ENCODE data around the gene DCTN5. TPM values are rescaled to one million over a fixed set of nuclear protein-coding genes. Genes with fewer than 3 reads are reported as not detected.

DCTN5 gene
- total RNA-seq, 1 donor from 2014 or later: 68.4 TPM

DNA sequence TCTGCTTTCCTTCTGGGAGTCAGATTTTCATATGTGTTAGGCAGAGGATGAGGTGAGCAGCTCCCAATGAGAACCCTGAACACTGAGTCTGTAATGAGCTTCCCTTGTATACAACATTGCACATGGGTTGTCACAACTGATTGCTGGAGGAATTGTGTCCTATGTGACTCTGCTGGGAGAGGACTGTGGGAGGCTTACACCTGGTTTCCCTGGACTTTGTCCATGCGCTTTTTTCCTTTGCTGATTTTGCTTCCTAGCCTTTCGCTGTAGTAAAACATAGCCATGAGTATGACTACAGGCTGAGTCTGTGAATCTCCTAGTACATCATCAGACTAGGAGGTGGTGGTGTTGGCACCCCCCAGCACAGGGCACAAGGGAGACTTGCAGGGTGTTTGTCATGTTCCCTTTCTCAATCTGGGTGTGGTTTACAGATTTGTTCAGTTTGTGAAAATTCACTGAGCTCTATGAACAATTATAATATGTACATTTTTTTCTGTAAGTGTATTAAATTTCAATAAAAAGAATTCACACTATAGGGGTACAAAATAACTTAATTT, 35.7 kb downstream of the DCTN5 start:
- H3K27me3 ChIP-seq (ENCODE audit: control insufficient read depth, insufficient read depth, low read length): no peaks in the 10 kb centered on the region
- TF ChIP-seq, protein P1, sequence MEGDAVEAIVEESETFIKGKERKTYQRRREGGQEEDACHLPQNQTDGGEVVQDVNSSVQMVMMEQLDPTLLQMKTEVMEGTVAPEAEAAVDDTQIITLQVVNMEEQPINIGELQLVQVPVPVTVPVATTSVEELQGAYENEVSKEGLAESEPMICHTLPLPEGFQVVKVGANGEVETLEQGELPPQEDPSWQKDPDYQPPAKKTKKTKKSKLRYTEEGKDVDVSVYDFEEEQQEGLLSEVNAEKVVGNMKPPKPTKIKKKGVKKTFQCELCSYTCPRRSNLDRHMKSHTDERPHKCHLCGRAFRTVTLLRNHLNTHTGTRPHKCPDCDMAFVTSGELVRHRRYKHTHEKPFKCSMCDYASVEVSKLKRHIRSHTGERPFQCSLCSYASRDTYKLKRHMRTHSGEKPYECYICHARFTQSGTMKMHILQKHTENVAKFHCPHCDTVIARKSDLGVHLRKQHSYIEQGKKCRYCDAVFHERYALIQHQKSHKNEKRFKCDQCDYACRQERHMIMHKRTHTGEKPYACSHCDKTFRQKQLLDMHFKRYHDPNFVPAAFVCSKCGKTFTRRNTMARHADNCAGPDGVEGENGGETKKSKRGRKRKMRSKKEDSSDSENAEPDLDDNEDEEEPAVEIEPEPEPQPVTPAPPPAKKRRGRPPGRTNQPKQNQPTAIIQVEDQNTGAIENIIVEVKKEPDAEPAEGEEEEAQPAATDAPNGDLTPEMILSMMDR (IDR thresholded peaks at IDR 0.05; ENCODE audit: insufficient read depth, low read length, poor library complexity, severe bottlenecking): no peak
- no peak for DNase-seq (ENCODE audit: low read depth)
- no peaks in the 10 kb centered on the region for H3K36me3 ChIP-seq (ENCODE audit: control insufficient read depth, insufficient read depth, low read length)
- H3K4me3 ChIP-seq (ENCODE audit: low read depth, low read length): no peak overlapping the region

DNA sequence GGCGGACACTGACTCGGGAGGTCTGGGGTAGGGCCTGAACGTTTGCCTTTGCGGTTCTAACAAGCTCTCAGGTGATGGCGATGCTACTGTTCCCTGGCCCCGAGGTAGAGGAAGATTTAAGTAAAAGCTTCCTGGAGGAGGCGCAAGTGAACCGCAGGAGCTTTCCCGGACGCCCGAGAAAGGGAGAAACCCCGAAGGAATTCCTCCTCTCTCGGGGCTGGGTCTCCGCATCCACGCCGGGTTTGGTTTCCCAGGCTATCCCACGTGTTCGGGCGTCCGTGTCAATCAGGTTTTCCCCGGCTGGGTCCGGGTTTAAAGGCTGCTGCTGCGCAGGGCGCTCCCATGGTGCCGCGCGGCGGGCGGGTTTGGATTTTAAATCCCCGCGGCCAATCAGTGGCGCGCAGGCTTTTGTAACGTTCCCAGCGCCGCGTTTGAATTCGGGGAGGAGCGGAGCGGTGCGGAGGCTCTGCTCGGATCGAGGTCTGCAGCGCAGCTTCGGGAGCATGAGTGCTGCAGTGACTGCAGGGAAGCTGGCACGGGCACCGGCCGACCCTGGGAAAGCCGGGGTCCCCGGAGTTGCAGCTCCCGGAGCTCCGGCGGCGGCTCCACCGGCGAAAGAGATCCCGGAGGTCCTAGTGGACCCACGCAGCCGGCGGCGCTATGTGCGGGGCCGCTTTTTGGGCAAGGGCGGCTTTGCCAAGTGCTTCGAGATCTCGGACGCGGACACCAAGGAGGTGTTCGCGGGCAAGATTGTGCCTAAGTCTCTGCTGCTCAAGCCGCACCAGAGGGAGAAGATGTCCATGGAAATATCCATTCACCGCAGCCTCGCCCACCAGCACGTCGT, 37.4 kb downstream of the DCTN5 start, which contains the start of gene PLK1:
TSS of gene PLK1 (plus strand) at position 460 of the 844 bp plus-strand sequence. CDS start at position 504, 44 bp downstream.
- DNase-seq (ENCODE audit: low read depth): peak; percentile 44
- no peaks in the 10 kb centered on the region for H3K36me3 ChIP-seq (ENCODE audit: control insufficient read depth, insufficient read depth, low read length)
- peak within 1 kb of the TSS; percentile 64 for H3K4me3 ChIP-seq (ENCODE audit: low read depth, low read length)
- TF ChIP-seq, protein P1 (IDR thresholded peaks at IDR 0.05; ENCODE audit: insufficient read depth, low read length, poor library complexity, severe bottlenecking): peak; percentile 58
- no peaks in the 10 kb centered on the region for H3K27me3 ChIP-seq (ENCODE audit: control insufficient read depth, insufficient read depth, low read length)

DNA sequence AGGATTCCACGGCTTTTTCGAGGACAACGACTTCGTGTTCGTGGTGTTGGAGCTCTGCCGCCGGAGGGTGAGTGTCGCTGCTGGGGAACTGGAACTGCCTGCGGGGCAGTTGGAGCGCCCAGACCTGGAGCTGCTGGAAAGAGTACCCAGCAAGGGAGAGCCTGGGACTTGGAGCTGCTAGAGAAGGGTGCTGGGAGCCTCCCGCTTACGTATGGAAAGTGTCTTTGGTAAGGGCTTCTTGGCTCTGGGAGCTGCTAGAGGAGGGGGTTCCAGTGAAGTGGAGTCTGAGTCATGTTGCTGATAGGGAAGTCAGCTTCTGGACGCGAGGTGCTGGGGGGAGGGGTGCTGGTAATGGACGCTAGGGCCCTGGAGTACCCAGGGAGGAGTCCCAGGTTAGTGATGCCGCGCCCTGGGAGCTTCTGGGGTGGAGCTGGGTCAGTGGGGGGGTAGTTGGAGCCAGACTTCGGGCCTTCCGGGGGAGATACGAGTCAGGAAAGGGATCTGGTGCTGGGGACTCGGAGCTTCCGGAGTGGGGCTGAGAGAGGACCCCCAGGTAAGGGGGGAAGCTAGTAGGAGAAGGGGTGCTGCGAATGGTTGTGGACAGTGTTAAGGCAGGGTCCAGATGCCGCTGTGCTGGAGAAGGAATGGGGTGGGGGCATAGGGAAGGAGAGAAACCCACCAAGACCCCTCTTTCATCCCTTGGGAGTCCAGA, 38.2 kb downstream of the DCTN5 start:
- TF ChIP-seq, protein P1 (IDR thresholded peaks at IDR 0.05; ENCODE audit: insufficient read depth, low read length, poor library complexity, severe bottlenecking): no peak
- peak overlapping the region; percentile 64 for H3K4me3 ChIP-seq (ENCODE audit: low read depth, low read length)
- no peaks in the 10 kb centered on the region for H3K36me3 ChIP-seq (ENCODE audit: control insufficient read depth, insufficient read depth, low read length)
- H3K27me3 ChIP-seq (ENCODE audit: control insufficient read depth, insufficient read depth, low read length): no peaks in the 10 kb centered on the region
- DNase-seq (ENCODE audit: low read depth): no peak

DNA sequence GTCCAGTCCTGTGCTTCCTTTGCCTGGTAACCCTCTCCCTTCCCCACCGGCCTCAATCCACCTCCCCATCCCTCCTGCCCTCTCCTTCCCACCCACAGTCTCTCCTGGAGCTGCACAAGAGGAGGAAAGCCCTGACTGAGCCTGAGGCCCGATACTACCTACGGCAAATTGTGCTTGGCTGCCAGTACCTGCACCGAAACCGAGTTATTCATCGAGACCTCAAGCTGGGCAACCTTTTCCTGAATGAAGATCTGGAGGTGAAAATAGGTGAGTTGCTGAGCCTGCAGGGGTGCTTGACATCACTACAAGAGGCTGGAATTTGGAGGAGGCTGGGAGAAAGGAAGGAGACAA, 38.7 kb downstream of the DCTN5 start:
- DNase-seq (ENCODE audit: low read depth): no peak
- peak overlapping the region; percentile 64 for H3K4me3 ChIP-seq (ENCODE audit: low read depth, low read length)
- no peaks in the 10 kb centered on the region for H3K36me3 ChIP-seq (ENCODE audit: control insufficient read depth, insufficient read depth, low read length)
- TF ChIP-seq, protein P1 (IDR thresholded peaks at IDR 0.05; ENCODE audit: insufficient read depth, low read length, poor library complexity, severe bottlenecking): no peak
- no peaks in the 10 kb centered on the region for H3K27me3 ChIP-seq (ENCODE audit: control insufficient read depth, insufficient read depth, low read length)

DNA sequence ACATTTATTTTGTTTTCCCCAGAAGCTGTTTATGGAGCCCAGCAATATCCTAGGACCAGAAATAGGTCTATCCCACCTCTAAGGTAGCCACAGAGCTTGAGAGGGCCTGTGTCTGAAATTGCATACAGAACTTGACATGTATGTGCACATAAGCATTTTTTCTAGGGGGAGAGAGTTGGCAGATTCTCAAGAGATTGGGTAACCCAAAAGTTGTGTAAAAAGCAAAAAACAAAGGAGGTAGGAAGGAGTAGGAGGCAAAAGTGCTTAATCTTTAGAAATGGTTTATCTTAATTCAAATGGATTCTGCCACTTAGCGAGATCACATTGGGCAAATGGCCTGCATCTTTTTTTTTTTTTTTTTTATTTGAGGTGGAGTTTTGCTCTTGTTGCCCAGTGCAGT, 40.9 kb downstream of the DCTN5 start:
- H3K4me3 ChIP-seq (ENCODE audit: low read depth, low read length): no peak overlapping the region
- no peak for DNase-seq (ENCODE audit: low read depth)
- TF ChIP-seq, protein P1 (IDR thresholded peaks at IDR 0.05; ENCODE audit: insufficient read depth, low read length, poor library complexity, severe bottlenecking): no peak
- H3K27me3 ChIP-seq (ENCODE audit: control insufficient read depth, insufficient read depth, low read length): no peaks in the 10 kb centered on the region
- no peaks in the 10 kb centered on the region for H3K36me3 ChIP-seq (ENCODE audit: control insufficient read depth, insufficient read depth, low read length)
